GM18867 (cell line): ENCODE measurements around the gene COA3.

ENCODE experiments used
- ATAC-seq: cut with Tn5 transposase; IDR thresholded peaks from one replicate; pipeline ENCODE4 v1.9.1; 2021; ENCODE audit warnings: mild to moderate bottlenecking, moderate library complexity; ENCODE audit not compliant: unreplicated experiment

COA3 gene

GRCh38 chr17:42754782-42755181 lies 43.7 kb downstream of the COA3 start:
- ATAC-seq, result no peak

DNA sequence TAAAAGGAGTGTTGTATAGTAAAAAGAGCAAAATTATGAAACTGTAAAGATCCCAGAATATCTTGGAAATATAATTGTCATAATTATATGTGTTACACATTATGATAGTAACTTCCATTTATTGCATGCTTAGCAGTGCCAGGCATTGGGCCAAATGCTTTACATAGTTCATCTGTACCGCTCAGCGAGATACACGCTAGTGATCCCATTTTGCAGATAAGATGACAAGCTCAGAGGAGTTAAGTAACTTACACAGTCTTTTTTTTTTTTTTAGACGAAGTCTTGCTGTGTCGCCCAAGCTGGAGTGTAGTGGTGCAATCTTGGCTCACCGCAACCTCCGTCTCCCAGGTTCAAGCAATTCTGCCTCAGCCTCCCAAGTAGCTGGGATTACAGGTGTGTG lies 46.9 kb downstream of the COA3 start:
- no peak for ATAC-seq

GRCh38 chr17:42750739-42751344 lies 47.7 kb downstream of the COA3 start:
- ATAC-seq, result no peak

DNA sequence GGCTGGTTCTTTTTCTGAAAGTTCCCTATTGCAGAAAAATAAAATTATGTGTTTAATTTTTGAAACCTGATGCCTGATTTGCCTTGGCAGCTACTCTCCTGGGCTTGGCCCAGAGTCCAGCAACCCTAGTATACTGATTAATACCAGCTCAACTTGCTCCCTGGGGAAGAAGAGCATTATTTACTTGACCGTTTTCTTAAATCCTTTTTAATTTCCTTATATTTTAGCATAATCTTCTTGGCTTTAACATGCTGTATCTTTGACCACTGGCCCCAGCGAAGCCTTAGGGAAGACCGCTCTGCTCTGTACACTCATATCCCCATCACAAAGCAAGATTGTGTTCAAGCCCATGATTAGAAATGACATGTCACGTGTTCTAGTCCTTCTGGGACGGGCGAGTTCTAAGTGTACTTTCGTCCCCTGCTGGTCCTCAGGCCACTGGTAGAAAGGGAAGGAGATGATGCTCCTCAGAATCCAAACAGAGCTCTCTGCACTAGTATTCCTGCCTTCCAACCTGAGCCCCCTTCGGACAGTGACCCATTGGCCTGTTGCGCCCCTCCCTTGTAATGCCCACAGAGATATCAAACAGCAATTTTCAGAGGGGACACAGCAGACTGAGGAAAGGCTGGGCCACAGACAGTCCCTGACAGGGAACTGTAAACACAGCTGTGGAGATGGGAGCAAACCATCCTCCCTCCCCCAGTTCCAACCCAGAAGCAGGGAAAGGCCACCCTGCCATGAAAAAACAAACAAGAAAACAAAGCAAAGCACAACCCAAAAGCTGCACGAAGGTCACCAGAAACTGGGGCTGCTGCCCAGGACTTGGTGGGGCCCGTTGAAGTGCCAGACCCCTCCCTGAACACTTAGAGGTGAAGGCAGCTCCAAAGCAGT lies 49.4 kb downstream of the COA3 start:
- no peak for ATAC-seq

DNA sequence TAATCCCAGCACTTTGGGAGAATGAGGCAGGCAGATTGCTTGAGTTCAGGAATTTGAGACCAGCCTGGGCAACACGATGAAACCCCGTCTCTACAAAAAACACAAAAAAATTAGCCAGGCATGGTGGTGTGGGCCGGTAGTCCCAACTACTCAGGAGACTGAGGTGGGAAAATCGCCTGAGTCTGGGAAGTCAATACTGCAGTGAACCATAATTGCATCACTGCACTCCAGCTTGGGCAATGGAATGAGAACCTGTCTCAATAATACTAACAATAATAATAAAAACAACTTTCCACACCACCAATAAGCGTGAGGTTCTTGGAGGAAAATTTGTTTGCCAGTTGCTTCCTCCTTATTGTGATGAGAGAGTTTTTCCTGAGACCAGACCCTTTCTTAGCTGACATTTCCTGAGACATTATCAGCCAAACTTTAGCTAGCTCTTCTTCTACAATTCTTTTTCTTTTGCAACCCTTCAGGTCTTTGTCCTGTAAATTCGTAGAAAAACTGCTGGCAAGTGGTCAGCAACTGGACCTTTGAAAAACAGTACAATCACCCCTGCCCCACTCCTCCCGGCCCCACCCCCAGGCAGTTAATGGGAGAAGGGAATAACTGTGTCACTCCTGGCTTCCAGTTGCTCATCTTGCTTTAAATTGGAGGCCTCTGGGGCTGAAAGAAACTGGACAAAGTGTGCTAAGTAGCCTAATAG lies 50.1 kb downstream of the COA3 start:
- no peak for ATAC-seq
